Endothelial cell of umbilical vein (primary cell): ENCODE measurements around the gene TFAP2E. TPM values are rescaled to one million over a fixed set of nuclear protein-coding genes. Genes with fewer than 3 reads are reported as not detected.

ENCODE experiments used
- BruUV-seq: library from RNA; stranded (reverse); fragments of 400-500 nt; replicated peaks from 2 replicates; lab custom pipeline; 2021; lab: Mats Ljungman, UMichigan
- CTCF ChIA-PET: fragments of 300-600, 350-600 bp; sonication (Branson Sonifier 250); formaldehyde crosslinking; loops from one replicate; lab custom pipeline; 2021; ENCODE audit warnings: antibody characterized with exemption, inconsistent platforms; lab: Charles Lee
- POLR2A ChIA-PET: fragments of 300-600, 350-600 bp; sonication (Branson Sonifier 250); formaldehyde crosslinking; loops from one replicate; lab custom pipeline; 2021; ENCODE audit warnings: antibody characterized with exemption, inconsistent platforms; lab: Charles Lee
- DNase-seq: peaks from one replicate; pipeline ENCODE4 v3.0.0-alpha.2; 2011; ENCODE audit warnings: low read depth, low spot score
- FAIRE-seq: peaks from 2 replicates; lab custom pipeline; 2011; peaks lifted over from hg19 to GRCh38; lab: Jason Lieb, UNC
- H2AFZ ChIP-seq: 2 replicates; pipeline ENCODE4 v1.6.0; 2012; ENCODE audit warnings: low read depth, low read length, control low read depth, inconsistent platforms
- H3K27ac ChIP-seq: 2 replicates; pipeline ENCODE4 v1.5.1; 2011; ENCODE audit warnings: low read depth, mild to moderate bottlenecking, control low read depth, low read length, moderate library complexity; ENCODE audit not compliant: insufficient read depth
- H3K27me3 ChIP-seq, 2 experiments: 2 replicates each; pipeline versions ENCODE4 v1.6.0 to v1.6.1; 2011; ENCODE audit warnings: low read length in 2 of 2, mixed read lengths in 1 of 2; ENCODE audit not compliant: control insufficient read depth in 2 of 2, insufficient read depth in 2 of 2
- H3K36me3 ChIP-seq, 2 experiments: 2 replicates in 1 of 2; 3 replicates in 1 of 2; pipeline ENCODE4 v1.5.1; 2011; ENCODE audit warnings: low read length in 2 of 2, mild to moderate bottlenecking in 1 of 2, moderate library complexity in 1 of 2; ENCODE audit not compliant: control insufficient read depth in 2 of 2, insufficient read depth in 2 of 2; ENCODE audit errors: extremely low read depth in 1 of 2
- H3K4me1 ChIP-seq: 3 replicates; pipeline ENCODE4 v1.5.1; 2011; ENCODE audit warnings: mild to moderate bottlenecking, low read length; ENCODE audit not compliant: control insufficient read depth, insufficient read depth; ENCODE audit errors: extremely low read depth
- H3K4me2 ChIP-seq: 2 replicates; pipeline ENCODE4 v1.6.1; 2011; ENCODE audit warnings: low read length, control low read depth, mixed read lengths; ENCODE audit not compliant: insufficient read depth
- H3K4me3 ChIP-seq, 3 experiments: fragments of 200-600 bp in 1 of 3; sonication (generic), shearing (Covaris generic) in 1 of 3; replicated peaks in 1 of 3; 2 replicates each; pipeline ENCODE4 v1.5.1; 2011 to 2016; ENCODE audit warnings: control low read depth in 3 of 3, low read length in 3 of 3, mild to moderate bottlenecking in 2 of 3, inconsistent platforms in 1 of 3, low read depth in 1 of 3, moderate library complexity in 1 of 3; ENCODE audit not compliant: insufficient read depth in 1 of 3
- H3K79me2 ChIP-seq: 2 replicates; pipeline ENCODE4 v1.6.0; 2012; ENCODE audit warnings: low read length, inconsistent platforms; ENCODE audit not compliant: control insufficient read depth, insufficient read depth
- H3K9ac ChIP-seq: replicated peaks from 2 replicates; pipeline ENCODE3; 2011; ENCODE audit warnings: low read length, control low read depth; ENCODE audit not compliant: insufficient read depth; ENCODE audit errors: extremely low read depth
- H3K9me1 ChIP-seq: replicated peaks from 3 replicates; pipeline ENCODE4 v1.6.0; 2011; ENCODE audit warnings: mild to moderate bottlenecking, low read length; ENCODE audit not compliant: control insufficient read depth, insufficient read depth; ENCODE audit errors: extremely low read depth
- H3K9me3 ChIP-seq: replicated peaks from 2 replicates; pipeline ENCODE4 v1.5.1; 2012; ENCODE audit warnings: low read length, inconsistent platforms; ENCODE audit not compliant: control insufficient read depth, insufficient read depth
- H4K20me1 ChIP-seq: replicated peaks from 2 replicates; pipeline ENCODE3; 2011; ENCODE audit warnings: mild to moderate bottlenecking, low read length; ENCODE audit not compliant: control insufficient read depth, insufficient read depth; ENCODE audit errors: extremely low read depth
- EZH2 ChIP-seq: IDR thresholded peaks from 2 replicates; pipeline ENCODE4 v1.6.1; 2012; ENCODE audit warnings: borderline replicate concordance, low read depth, mild to moderate bottlenecking, moderate library complexity, low read length, inconsistent platforms; ENCODE audit not compliant: severe bottlenecking
- FOS ChIP-seq: IDR thresholded peaks from 2 replicates; pipeline ENCODE4 v1.6.1; 2011; ENCODE audit warnings: mild to moderate bottlenecking, low read length, moderate library complexity, borderline replicate concordance; ENCODE audit not compliant: insufficient read depth
- GATA2 ChIP-seq: IDR thresholded peaks from 2 replicates; pipeline ENCODE4 v1.7.0; 2011; ENCODE audit warnings: low read depth, mild to moderate bottlenecking, moderate library complexity, mixed read lengths, low read length; ENCODE audit not compliant: insufficient read length, insufficient read depth
- JUN ChIP-seq: IDR thresholded peaks from 2 replicates; pipeline ENCODE4 v1.6.1; 2011; ENCODE audit warnings: borderline replicate concordance, low read depth; ENCODE audit not compliant: insufficient read length, insufficient read depth
- MYC ChIP-seq: IDR thresholded peaks from one replicate; pipeline ENCODE4 v1.6.1; 2011; ENCODE audit warnings: mild to moderate bottlenecking, low read depth, low read length
- POLR2A ChIP-seq: IDR thresholded peaks from 2 replicates; pipeline ENCODE4 v1.6.1; 2012; ENCODE audit warnings: low read depth, mild to moderate bottlenecking, control low read depth, low read length
- POLR2AphosphoS5 ChIP-seq: IDR thresholded peaks from 2 replicates; pipeline ENCODE4 v1.6.1; 2012; ENCODE audit warnings: low read depth, mild to moderate bottlenecking, control low read depth, low read length, moderate library complexity; ENCODE audit not compliant: insufficient read depth
- dilution Hi-C: fragments of 300-500 bp; cut with MboI; formaldehyde crosslinking; loops from one replicate; pipeline ENCODE4 v1.15.0; 2019; ENCODE audit warnings: low sequenced_read_pairs; ENCODE audit not compliant: extremely low pct_ligation_motif_present
- intact Hi-C: fragments of 100-400 bp; cut with micrococcal nuclease; formaldehyde crosslinking; loops from one replicate; pipeline ENCODE4 v1.10.0; 2022
- polyA plus RNA-seq, 4 experiments: library from polyadenylated mRNA; depleted of rRNA in 3 of 4; stranded (reverse) in 3 of 4; unstranded in 1 of 4; fragments of >200 nt; gene quantifications; 2 replicates each; pipeline versions ENCODE4 v1.2.1 to v1.2.3, GENCODE V29; 2011 to 2012; ENCODE audit warnings: missing spikeins in 1 of 4
- total RNA-seq: library from RNA; stranded (reverse); gene quantifications from 2 replicates; pipeline ENCODE4 v1.2.3, GENCODE V29; 2021
- TF ChIP-seq, protein P1 (sequence below): IDR thresholded peaks from 2 replicates; pipeline ENCODE4 v1.6.1; 2011; ENCODE audit not compliant: insufficient read depth, insufficient read length
- TF ChIP-seq, protein P2 (sequence below), 2 donors: IDR thresholded peaks; 1 replicate in 1 of 2; 2 replicates in 1 of 2; pipeline ENCODE4 v1.5.1; 2011; ENCODE audit warnings: low read length in 2 of 2, mild to moderate bottlenecking in 2 of 2, moderate library complexity in 2 of 2, control low read depth in 1 of 2, inconsistent platforms in 1 of 2, low read depth in 1 of 2; ENCODE audit not compliant: insufficient read depth in 1 of 2; ENCODE audit errors: extremely low read depth in 1 of 2

The TFAP2E gene
- total and polyA plus RNA-seq, 2 donors (not counting 3 experiments of a cell fraction or from before 2014, with no cell fraction given) = 0.06 TPM; not detected in 1

DNA sequence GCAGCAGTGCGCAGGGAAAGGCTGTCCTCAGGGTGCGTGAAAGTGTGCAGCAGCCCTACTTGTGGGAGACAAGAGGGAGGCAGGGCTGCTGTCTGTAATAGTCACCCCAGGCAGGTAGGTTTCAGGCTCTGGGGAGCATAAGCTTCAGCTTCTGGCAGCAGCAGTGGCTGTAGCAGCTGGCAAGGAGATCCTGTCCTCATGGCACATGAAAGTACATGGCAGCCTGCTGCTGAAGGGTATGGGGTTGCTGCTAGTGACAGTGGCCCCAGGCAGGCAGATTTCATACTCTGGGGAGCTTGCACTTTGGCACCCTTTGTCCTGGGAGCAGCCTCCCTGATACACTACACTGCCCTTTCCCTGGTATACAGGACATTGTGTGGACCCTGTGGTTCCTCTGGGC, 42.2 kb upstream of the TFAP2E start:
- no peaks in the 10 kb centered on the region for H3K79me2 ChIP-seq
- no peak overlapping the region for H3K27ac ChIP-seq
- no peaks in the 10 kb centered on the region for H3K27me3 ChIP-seq
- H3K4me2 ChIP-seq = no peak overlapping the region
- no TSS peak for BruUV-seq
- peaks cover 0 to 5% of the 10 kb centered on the region in 2 experiments for H3K36me3 ChIP-seq
- intact Hi-C loops = no loop called here
- DNase-seq (no peak), FAIRE-seq (no peak)
- TF ChIP-seq FOS = no peak
- TF ChIP-seq, protein P1, sequence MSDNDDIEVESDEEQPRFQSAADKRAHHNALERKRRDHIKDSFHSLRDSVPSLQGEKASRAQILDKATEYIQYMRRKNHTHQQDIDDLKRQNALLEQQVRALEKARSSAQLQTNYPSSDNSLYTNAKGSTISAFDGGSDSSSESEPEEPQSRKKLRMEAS = no peak
- no peak for TF ChIP-seq JUN
- no peak for TF ChIP-seq POLR2A
- H3K9ac ChIP-seq = no peak overlapping the region
- H3K9me1 ChIP-seq = no peaks in the 10 kb centered on the region
- POLR2A ChIA-PET = no interaction called here
- no peak overlapping the region for H3K4me3 ChIP-seq
- no peaks in the 10 kb centered on the region for H3K9me3 ChIP-seq
- no peak overlapping the region for H2AFZ ChIP-seq
- CTCF ChIA-PET = no interaction called here
- dilution Hi-C loops = no loop called here
- peaks cover 3% of the 10 kb centered on the region for H4K20me1 ChIP-seq
- H3K4me1 ChIP-seq = no peaks in the 10 kb centered on the region

DNA sequence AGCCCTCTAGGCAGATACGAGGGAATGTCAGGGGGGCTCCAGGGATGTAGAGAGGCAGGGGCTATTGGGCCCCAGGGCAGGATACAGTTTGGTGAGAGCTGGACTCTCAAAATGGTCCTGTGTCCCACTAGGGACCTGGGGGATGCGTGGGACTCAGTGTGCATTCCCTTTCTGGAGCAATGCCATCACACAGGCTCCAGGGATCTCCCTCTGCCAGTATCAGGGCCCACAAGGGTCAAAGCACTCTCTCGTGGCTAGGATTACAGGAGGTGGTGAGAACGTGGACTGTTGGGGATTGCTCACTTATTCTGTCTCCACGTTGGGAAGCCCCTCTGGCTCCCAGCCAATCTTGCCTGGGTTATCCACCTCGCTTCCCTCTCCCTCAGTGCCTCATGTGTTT, 41.7 kb upstream of the TFAP2E start:
- H3K27ac ChIP-seq = no peak overlapping the region
- H2AFZ ChIP-seq = no peak overlapping the region
- no peak overlapping the region for H3K4me2 ChIP-seq
- FAIRE-seq (no peak), DNase-seq (no peak)
- H3K4me3 ChIP-seq = no peak overlapping the region
- BruUV-seq = no TSS peak
- H3K9me1 ChIP-seq = no peaks in the 10 kb centered on the region
- ChIA-PET CTCF (no interaction called here), POLR2A (no interaction called here)
- no peaks in the 10 kb centered on the region for H3K79me2 ChIP-seq
- H3K9ac ChIP-seq = no peak overlapping the region
- H3K4me1 ChIP-seq = no peaks in the 10 kb centered on the region
- TF ChIP-seq EZH2 (no peak), POLR2AphosphoS5 (no peak), GATA2 (no peak), POLR2A (no peak), MYC (no peak), FOS (no peak), JUN (no peak)
- TF ChIP-seq, protein P2, sequence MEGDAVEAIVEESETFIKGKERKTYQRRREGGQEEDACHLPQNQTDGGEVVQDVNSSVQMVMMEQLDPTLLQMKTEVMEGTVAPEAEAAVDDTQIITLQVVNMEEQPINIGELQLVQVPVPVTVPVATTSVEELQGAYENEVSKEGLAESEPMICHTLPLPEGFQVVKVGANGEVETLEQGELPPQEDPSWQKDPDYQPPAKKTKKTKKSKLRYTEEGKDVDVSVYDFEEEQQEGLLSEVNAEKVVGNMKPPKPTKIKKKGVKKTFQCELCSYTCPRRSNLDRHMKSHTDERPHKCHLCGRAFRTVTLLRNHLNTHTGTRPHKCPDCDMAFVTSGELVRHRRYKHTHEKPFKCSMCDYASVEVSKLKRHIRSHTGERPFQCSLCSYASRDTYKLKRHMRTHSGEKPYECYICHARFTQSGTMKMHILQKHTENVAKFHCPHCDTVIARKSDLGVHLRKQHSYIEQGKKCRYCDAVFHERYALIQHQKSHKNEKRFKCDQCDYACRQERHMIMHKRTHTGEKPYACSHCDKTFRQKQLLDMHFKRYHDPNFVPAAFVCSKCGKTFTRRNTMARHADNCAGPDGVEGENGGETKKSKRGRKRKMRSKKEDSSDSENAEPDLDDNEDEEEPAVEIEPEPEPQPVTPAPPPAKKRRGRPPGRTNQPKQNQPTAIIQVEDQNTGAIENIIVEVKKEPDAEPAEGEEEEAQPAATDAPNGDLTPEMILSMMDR (IDR thresholded peaks at IDR 0.05; ENCODE audit: extremely low read depth in 1 of 2, insufficient read depth in 1 of 2, low read depth in 1 of 2, low read length in 2 of 2) = no peak
- TF ChIP-seq, protein P1 = no peak
- H3K27me3 ChIP-seq = no peaks in the 10 kb centered on the region
- intact Hi-C loops (no loop called here), dilution Hi-C loops (no loop called here)
- peaks cover 0 to 5% of the 10 kb centered on the region in 2 experiments for H3K36me3 ChIP-seq
- peaks cover 3% of the 10 kb centered on the region for H4K20me1 ChIP-seq
- H3K9me3 ChIP-seq = no peaks in the 10 kb centered on the region
